H1 (cell line): ENCODE measurements around the gene PLOD1. TPM values are rescaled to one million over a fixed set of nuclear protein-coding genes. Genes with fewer than 3 reads are reported as not detected.

ENCODE experiments used
- CTCF ChIA-PET: fragments of 300-600 bp; sonication (Branson Sonifier 250); formaldehyde crosslinking; loops from one replicate; lab custom pipeline; 2021; ENCODE audit not compliant: partially characterized antibody; lab: Charles Lee
- POLR2A ChIA-PET: fragments of 300-600 bp; sonication (Branson Sonifier 250); formaldehyde crosslinking; loops from one replicate; lab custom pipeline; 2021; ENCODE audit warnings: inconsistent platforms; ENCODE audit not compliant: partially characterized antibody; lab: Charles Lee
- DNase-seq, 2 experiments: peaks; one replicate each; pipeline versions ENCODE4 v3.0.0 to v3.0.0-alpha.2; 2010 to 2022; ENCODE audit warnings: low spot score in 2 of 2, low read depth in 1 of 2, mixed read lengths in 1 of 2
- FAIRE-seq: peaks from 2 replicates; lab custom pipeline; 2011; peaks lifted over from hg19 to GRCh38; lab: Jason Lieb, UNC
- H2AFZ ChIP-seq: 2 replicates; pipeline ENCODE4 v1.8.1; 2012; ENCODE audit warnings: low read length, inconsistent platforms
- H2AK5ac ChIP-seq: 2 replicates; pipeline ENCODE4 v1.6.1; 2013; ENCODE audit warnings: low read depth, low read length
- H2BK120ac ChIP-seq: replicated peaks from 2 replicates; pipeline ENCODE3; 2013; ENCODE audit warnings: low read depth, low read length, inconsistent platforms
- H2BK12ac ChIP-seq: 2 replicates; pipeline ENCODE4 v1.6.1; 2013; ENCODE audit warnings: low read depth, low read length
- H2BK15ac ChIP-seq: 2 replicates; pipeline ENCODE4 v1.6.1; 2013; ENCODE audit warnings: low read length
- H2BK20ac ChIP-seq: 2 replicates; pipeline ENCODE4 v1.6.1; 2013; ENCODE audit warnings: low read length
- H2BK5ac ChIP-seq: 2 replicates; pipeline ENCODE4 v1.6.1; 2013; ENCODE audit warnings: low read depth, low read length
- H3K14ac ChIP-seq: 2 replicates; pipeline ENCODE4 v1.6.1; 2013; ENCODE audit warnings: inconsistent platforms; ENCODE audit not compliant: insufficient read length
- H3K18ac ChIP-seq: 2 replicates; pipeline ENCODE4 v1.6.1; 2013; ENCODE audit warnings: low read length; ENCODE audit errors: extremely low read depth
- H3K23ac ChIP-seq: 2 replicates; pipeline ENCODE4 v1.6.1; 2013; ENCODE audit warnings: inconsistent platforms; ENCODE audit not compliant: insufficient read length
- H3K23me2 ChIP-seq: 2 replicates; pipeline ENCODE4 v1.6.1; 2013; ENCODE audit warnings: low read depth, low read length
- H3K27ac ChIP-seq: 2 replicates; pipeline ENCODE4 v1.6.1; 2011; ENCODE audit warnings: low read depth, low read length, inconsistent platforms
- H3K27me3 ChIP-seq, 4 experiments: replicated peaks in 1 of 4; 1 replicate in 1 of 4; 2 replicates in 3 of 4; pipeline versions ENCODE4 v1.6.1 to v1.8.1; 2011 to 2013; ENCODE audit warnings: low read length in 3 of 4, mild to moderate bottlenecking in 3 of 4, inconsistent platforms in 2 of 4, mixed read lengths in 2 of 4, moderate library complexity in 1 of 4; ENCODE audit not compliant: control insufficient read depth in 3 of 4, insufficient read depth in 3 of 4; ENCODE audit errors: extremely low read depth in 1 of 4
- H3K36me3 ChIP-seq, 4 experiments: 2 replicates each; pipeline versions ENCODE4 v1.6.1 to v1.8.1; 2011 to 2013; ENCODE audit warnings: mild to moderate bottlenecking in 4 of 4, low read length in 3 of 4, moderate library complexity in 2 of 4, control low read depth in 1 of 4, inconsistent platforms in 1 of 4; ENCODE audit not compliant: insufficient read depth in 4 of 4, control insufficient read depth in 2 of 4
- H3K4ac ChIP-seq: replicated peaks from 2 replicates; pipeline ENCODE3; 2013; ENCODE audit warnings: low read length, low read depth, mixed read lengths, inconsistent platforms; ENCODE audit not compliant: insufficient read length
- H3K4me1 ChIP-seq, 4 experiments: replicated peaks in 1 of 4; 1 replicate in 1 of 4; 2 replicates in 3 of 4; pipeline versions ENCODE4 v1.6.1 to v1.8.1; 2011 to 2013; ENCODE audit warnings: low read length in 3 of 4, inconsistent platforms in 2 of 4, mixed read lengths in 1 of 4; ENCODE audit not compliant: insufficient read depth in 4 of 4, control insufficient read depth in 3 of 4
- H3K4me2 ChIP-seq, 2 experiments: 2 replicates each; pipeline versions ENCODE4 v1.6.1 to v1.8.1; 2011 to 2013; ENCODE audit warnings: low read depth in 2 of 2, low read length in 2 of 2, control low read depth in 1 of 2, inconsistent platforms in 1 of 2, mild to moderate bottlenecking in 1 of 2; ENCODE audit not compliant: insufficient read depth in 1 of 2
- H3K4me3 ChIP-seq, 4 experiments: fragments of 200-600, 300-600 bp in 1 of 4; sonication (generic), shearing (Covaris generic), sonication (Bioruptor Twin) in 1 of 4; 2 replicates each; pipeline versions ENCODE4 v1.5.1 to v1.8.1; 2011 to 2016; ENCODE audit warnings: low read length in 4 of 4, low read depth in 3 of 4, control low read depth in 2 of 4, inconsistent platforms in 2 of 4, mild to moderate bottlenecking in 2 of 4, mixed read lengths in 1 of 4, moderate library complexity in 1 of 4; ENCODE audit not compliant: insufficient read depth in 2 of 4; ENCODE audit errors: extremely low read depth in 1 of 4
- H3K56ac ChIP-seq: replicated peaks from 2 replicates; pipeline ENCODE3; 2013; ENCODE audit warnings: low read depth, mild to moderate bottlenecking, mixed read lengths, low read length, inconsistent platforms; ENCODE audit not compliant: insufficient read length
- H3K79me1 ChIP-seq: 2 replicates; pipeline ENCODE4 v1.6.1; 2013; ENCODE audit warnings: low read depth, low read length, control low read depth
- H3K79me2 ChIP-seq, 2 experiments: 2 replicates each; pipeline versions ENCODE4 v1.6.1 to v1.8.1; 2012 to 2013; ENCODE audit warnings: low read length in 2 of 2, mild to moderate bottlenecking in 2 of 2, inconsistent platforms in 1 of 2; ENCODE audit not compliant: insufficient read depth in 2 of 2, control insufficient read depth in 1 of 2
- H3K9ac ChIP-seq, 4 experiments: replicated peaks in 1 of 4; 1 replicate in 1 of 4; 2 replicates in 3 of 4; pipeline versions ENCODE4 v1.6.1 to v1.8.1; 2011 to 2013; ENCODE audit warnings: low read depth in 3 of 4, low read length in 3 of 4, control low read depth in 2 of 4, mild to moderate bottlenecking in 2 of 4, moderate library complexity in 2 of 4, inconsistent platforms in 1 of 4; ENCODE audit errors: extremely low read depth in 1 of 4
- H3K9me3 ChIP-seq, 2 experiments: 2 replicates each; pipeline versions ENCODE4 v1.6.1 to v1.8.1; 2012 to 2013; ENCODE audit warnings: mild to moderate bottlenecking in 2 of 2, moderate library complexity in 2 of 2, control low read depth in 1 of 2, inconsistent platforms in 1 of 2, low read depth in 1 of 2, low read length in 1 of 2, mixed read lengths in 1 of 2; ENCODE audit not compliant: insufficient read depth in 2 of 2
- H4K20me1 ChIP-seq, 2 experiments: replicated peaks in 1 of 2; 2 replicates each; pipeline versions ENCODE3 to v1.8.1; 2011 to 2013; ENCODE audit warnings: inconsistent platforms in 2 of 2, low read length in 2 of 2, mild to moderate bottlenecking in 1 of 2; ENCODE audit not compliant: insufficient read depth in 2 of 2, control insufficient read depth in 1 of 2
- H4K5ac ChIP-seq: 2 replicates; pipeline ENCODE4 v1.6.1; 2013; ENCODE audit warnings: low read length, low read depth, mixed read lengths, inconsistent platforms; ENCODE audit not compliant: insufficient read length
- H4K8ac ChIP-seq: 2 replicates; pipeline ENCODE4 v1.8.0; 2013; ENCODE audit warnings: mild to moderate bottlenecking, moderate library complexity, low read length, inconsistent platforms; ENCODE audit not compliant: insufficient read depth; ENCODE audit errors: extremely low read depth
- H4K91ac ChIP-seq: replicated peaks from 2 replicates; pipeline ENCODE3; 2013; ENCODE audit warnings: low read length, mixed read lengths, inconsistent platforms; ENCODE audit not compliant: insufficient read length
- JUN ChIP-seq: IDR thresholded peaks from 2 replicates; pipeline ENCODE4 v1.6.1; 2011; ENCODE audit warnings: low read depth, mild to moderate bottlenecking, improper control_type of control experiment, low read length
- MAFK ChIP-seq: IDR thresholded peaks from 2 replicates; pipeline ENCODE4 v1.6.1; 2012; ENCODE audit warnings: low read depth, mild to moderate bottlenecking, improper control_type of control experiment, low read length
- RNF2 ChIP-seq: fragments of 200-900, 300-1000 bp; sonication (generic); IDR thresholded peaks from 2 replicates; pipeline ENCODE4 v1.7.1; 2016; ENCODE audit warnings: borderline replicate concordance, low read depth, mild to moderate bottlenecking, antibody characterized with exemption, low read length; ENCODE audit not compliant: poor library complexity, severe bottlenecking; ENCODE audit errors: missing control alignments
- YY1 ChIP-seq: IDR thresholded peaks from 2 replicates; pipeline ENCODE4 v1.6.1; 2011; ENCODE audit warnings: low read depth, mild to moderate bottlenecking, low read length
- ZNF274 ChIP-seq: IDR thresholded peaks from 2 replicates; pipeline ENCODE4 v1.7.0; 2012; ENCODE audit warnings: low read length, borderline replicate concordance; ENCODE audit errors: extremely low read depth
- WGBS, 2 experiments: shearing (Covaris generic) in 1 of 2; methylation state at CpG; one replicate each; pipeline versions ENCODE4 v1.1.6 to v1.1.7; 2013 to 2015; ENCODE audit warnings: low lambda C conversion rate in 2 of 2, mixed read lengths in 2 of 2, inconsistent platforms in 1 of 2, low coverage in 1 of 2, missing lambda C conversion rate in 1 of 2; ENCODE audit not compliant: insufficient replicate concordance in 2 of 2, insufficient coverage in 1 of 2, insufficient read length in 1 of 2; ENCODE audit errors: extremely low coverage in 1 of 2, missing lambda C conversion rate in 1 of 2; 5-methylcytosine and 5-hydroxymethylcytosine counted together
- long read RNA-seq, 2 experiments: library from RNA in 1 of 2; library from capped mRNA in 1 of 2; stranded (forward); transcript quantifications; one replicate each; pipeline ENCODE4 v2.0.0, GENCODE V29; 2021; ENCODE audit warnings: inconsistent platforms in 1 of 2
- polyA minus RNA-seq, 3 experiments: library from RNA; depleted of rRNA, polyadenylated mRNA; stranded (reverse); fragments of >200 nt; gene quantifications; 1 replicate in 2 of 3; 2 replicates in 1 of 3; pipeline ENCODE4 v1.2.3, GENCODE V29; 2011
- polyA plus RNA-seq, 7 experiments: library from polyadenylated mRNA; depleted of rRNA in 3 of 7; stranded (reverse) in 5 of 7; unstranded in 2 of 7; fragments of >200 nt in 5 of 7; fragments of 200-250 nt in 2 of 7; gene quantifications; 1 replicate in 5 of 7; 2 replicates in 1 of 7; 4 replicates in 1 of 7; pipeline versions ENCODE4 v1.2.1 to v1.2.3, GENCODE V29; 2011 to 2013; ENCODE audit warnings: missing spikeins in 2 of 7, mixed read lengths in 2 of 7
- total RNA-seq: library from RNA; stranded (reverse); fragmentation: NEBNext Ultra II Directional; extraction: Animal tissue kit (Norgen Biotek cat#: 25700); gene quantifications from 2 replicates; pipeline ENCODE4 v1.2.1, GENCODE V29; 2021

PLOD1 gene
- total RNA-seq (44.9 and 53.4 TPM in 2 replicates), polyA plus RNA-seq (2011; rRNA removed) (51.8 and 68.5 TPM in 2 replicates), polyA minus RNA-seq (2011; rRNA and poly(A)+ RNA removed) (45.0 and 47.6 TPM in 2 replicates)
- polyA plus RNA-seq (2011; cell fraction: cytosol; rRNA removed), result 54.5 TPM
- polyA plus RNA-seq (2011; cell fraction: nucleus; rRNA removed), result 96.5 TPM
- 46.1 to 58.1 TPM (median 50.2 TPM) in 4 replicates for polyA plus RNA-seq (2012, experiment 1 of 2)
- polyA plus RNA-seq (2012, experiment 2 of 2), result 47.5 TPM
- polyA plus RNA-seq (2013, experiment 1 of 2), result 89.8 TPM
- polyA plus RNA-seq (2013, experiment 2 of 2), result 82.9 TPM
- 55.1 TPM for polyA minus RNA-seq (2011; cell fraction: cytosol; rRNA and poly(A)+ RNA removed)
- polyA minus RNA-seq (2011; cell fraction: nucleus; rRNA and poly(A)+ RNA removed), result 24.3 TPM
- long read RNA-seq, experiment 1, partial matches to known transcripts, result 30 of 34 reads
- long read RNA-seq, experiment 1, other reads (novel, unspliced or antisense), result 1 of 34 reads
- long read RNA-seq, experiment 2, transcript PLOD1-201 (19 exons, 2,940 nt), result major isoform, 9 of 15 reads
- long read RNA-seq, experiment 2, partial matches to known transcripts, result 6 of 15 reads
- long read RNA-seq, experiment 2, other reads (novel, unspliced or antisense), result 0 of 15 reads

DNA sequence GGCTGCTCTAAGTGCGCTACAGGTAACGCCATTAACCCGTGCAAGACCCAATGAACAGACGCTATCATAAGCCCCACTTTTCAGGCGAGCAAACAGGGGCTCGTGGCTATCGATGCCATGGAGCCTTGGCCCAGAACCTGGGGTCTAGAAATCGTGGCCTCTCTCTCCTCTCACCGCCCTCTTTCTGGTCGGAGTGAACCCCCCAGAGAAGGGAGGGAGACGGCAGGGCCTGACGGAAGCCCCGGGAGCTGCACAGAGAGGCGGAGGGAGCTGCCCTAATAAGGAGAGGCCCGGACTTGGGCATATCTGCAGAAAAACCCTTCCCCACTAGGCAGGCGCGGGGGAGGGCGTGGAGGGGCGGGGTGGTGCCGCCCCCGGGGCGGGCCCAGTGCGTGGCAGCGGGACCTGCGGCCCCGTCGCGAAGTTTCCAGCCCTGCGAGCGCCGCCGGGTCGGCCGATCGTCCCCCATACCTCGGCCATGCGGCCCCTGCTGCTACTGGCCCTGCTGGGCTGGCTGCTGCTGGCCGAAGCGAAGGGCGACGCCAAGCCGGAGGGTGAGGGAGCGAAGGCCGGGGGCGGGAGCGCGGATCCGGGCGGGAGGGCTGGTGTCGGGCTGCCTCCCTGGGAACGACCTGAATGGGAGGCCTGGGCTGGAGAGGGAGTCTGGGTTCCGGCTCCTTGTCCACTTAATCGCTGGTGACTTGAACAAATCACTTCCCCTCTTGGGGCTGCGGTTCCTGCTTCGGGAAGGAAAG is at the start of gene PLOD1:
Gene PLOD1 (plus strand): TSS at position 416 of the 755 bp plus-strand sequence. CDS start 63 bp downstream, at position 479.
- no peaks in the 10 kb centered on the region for H4K20me1 ChIP-seq
- H4K8ac ChIP-seq, result peak within 1 kb of the TSS; percentile 95
- H3K27me3 ChIP-seq, result no peaks in the 10 kb centered on the region
- peak within 1 kb of the TSS; percentile 95 for H2BK12ac ChIP-seq
- H3K23me2 ChIP-seq, result peaks cover 5% of the 10 kb centered on the region
- H3K27ac ChIP-seq, result peak within 1 kb of the TSS; percentile 84
- peak; percentile 36 to 85 for DNase-seq
- no peaks in the 10 kb centered on the region for H3K9me3 ChIP-seq
- WGBS, 2 experiments, result 9% methylated on average over 27 of the region's 55 CpGs; no CpG with 5 or more reads in 1 of the 2 experiments
- peak within 1 kb of the TSS; percentile 57 for H3K4ac ChIP-seq
- H2AFZ ChIP-seq, result peak within 1 kb of the TSS; percentile 89; the same call in 1 of the 2 replicates
- peak within 1 kb of the TSS; percentile 85 for H2BK120ac ChIP-seq
- no peaks in the 10 kb centered on the region; a peak in 1 of 4 replicates for H3K79me2 ChIP-seq
- peak within 1 kb of the TSS; percentile 88; the same call in 1 of the 2 replicates for H2BK15ac ChIP-seq
- no peak within 1 kb of the TSS for H2BK20ac ChIP-seq
- peak within 1 kb of the TSS; percentile 0 for H3K23ac ChIP-seq
- H4K91ac ChIP-seq, result peak within 1 kb of the TSS; percentile 94
- peaks cover 0 to 16% (median 10%) of the 10 kb centered on the region in 4 experiments; a peak in 6 of 7 replicates for H3K4me1 ChIP-seq
- ChIA-PET POLR2A (interaction anchor here (0.7 to 15.4 kb wide), 10 partner anchors 9 to 273 kb away, joined by 3 to 263 read pairs (median 4); partner anchors contain the start of genes CLCN6, KIAA2013 and MFN2), CTCF (interaction anchor here (1.0 to 2.0 kb wide), 3 partner anchors 10 to 33 kb away, joined by 3 to 5 read pairs (median 5); no protein-coding TSS in a partner anchor)
- H4K5ac ChIP-seq, result peak within 1 kb of the TSS; percentile 90
- peak within 1 kb of the TSS; percentile 48 to 66 (median 64) for H3K4me3 ChIP-seq
- peak within 1 kb of the TSS; percentile 59 to 89 (median 79) for H3K9ac ChIP-seq
- H3K4me2 ChIP-seq, result peak within 1 kb of the TSS; percentile 92 to 94
- H3K56ac ChIP-seq, result peak within 1 kb of the TSS; percentile 84
- H2AK5ac ChIP-seq, result no peak within 1 kb of the TSS
- H3K79me1 ChIP-seq, result peaks cover 3% of the 10 kb centered on the region; the same call in 1 of the 2 replicates
- H3K36me3 ChIP-seq, result no peaks in the 10 kb centered on the region
- FAIRE-seq, result no peak
- peak within 1 kb of the TSS; percentile 97 for H3K18ac ChIP-seq
- H2BK5ac ChIP-seq, result peak within 1 kb of the TSS; percentile 94
- no peak within 1 kb of the TSS for H3K14ac ChIP-seq
- no peak for TF ChIP-seq MAFK
- TF ChIP-seq YY1, result peak; percentile 30; the same call in 1 of the 2 replicates
- TF ChIP-seq RNF2, result no peak
- TF ChIP-seq ZNF274, result no peak
- no peak for TF ChIP-seq JUN
